SK-N-MC (cell line): ENCODE results near the gene EPHA5.

Experiments used
- EZH2 ChIP-seq: fragments of 200-600 bp; sonication (generic); IDR thresholded peaks from one replicate; pipeline ENCODE4 v1.6.1; 2017; ENCODE audit warnings: antibody characterized with exemption
- FOXP2 ChIP-seq: optimal IDR thresholded peaks from 2 replicates; pipeline ENCODE3; 2011; ENCODE audit warnings: mild to moderate bottlenecking, moderate library complexity; ENCODE audit not compliant: insufficient read depth; ENCODE audit errors: extremely low read length, control extremely low read depth
- POLR2AphosphoS5 ChIP-seq: IDR thresholded peaks from 2 replicates; pipeline ENCODE4 v1.6.1; 2012; ENCODE audit warnings: mild to moderate bottlenecking, low read depth, low read length, borderline replicate concordance

- TF ChIP-seq EZH2 (no peak), POLR2AphosphoS5 (no peak), FOXP2 (no peak)
Observed at GRCh38 chr4:65521666-65522065, 148.6 kb downstream of the EPHA5 start.
